ENCODE data around the gene PIK3CG.
"Not testable (repeated sequence)": the region's sequence is repeated elsewhere in the genome, so short reads cannot be mapped to it uniquely, and the experiment has no call there.

PIK3CG gene

DNA sequence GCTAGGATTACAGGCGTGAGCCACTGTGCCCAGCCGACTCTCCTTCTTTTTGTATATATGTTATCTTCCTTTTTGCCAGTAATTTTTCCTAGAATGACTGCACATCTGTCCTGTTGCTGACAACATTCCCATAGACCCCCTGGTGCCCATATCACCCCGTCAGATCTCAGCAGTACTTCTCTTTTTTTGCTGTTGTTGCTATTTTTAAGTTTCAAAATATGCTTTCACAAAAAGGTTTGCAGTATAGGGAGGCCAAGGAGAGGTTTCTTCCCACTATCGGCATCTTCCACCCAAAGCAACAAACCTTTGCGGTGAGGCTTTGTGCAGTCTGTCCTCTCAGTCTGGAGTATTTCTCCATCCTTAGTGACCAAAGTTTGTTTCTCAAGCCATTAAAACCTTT, 23.1 kb downstream of the PIK3CG start:
- DNase-seq = no peak

- no peak for DNase-seq
Measured at GRCh38 chr7:106890952-106891351, 25.9 kb downstream of the PIK3CG start.

GRCh38 chr7:106891548-106892410, 26.7 kb downstream of the PIK3CG start:
- DNase-seq = no peak

DNA sequence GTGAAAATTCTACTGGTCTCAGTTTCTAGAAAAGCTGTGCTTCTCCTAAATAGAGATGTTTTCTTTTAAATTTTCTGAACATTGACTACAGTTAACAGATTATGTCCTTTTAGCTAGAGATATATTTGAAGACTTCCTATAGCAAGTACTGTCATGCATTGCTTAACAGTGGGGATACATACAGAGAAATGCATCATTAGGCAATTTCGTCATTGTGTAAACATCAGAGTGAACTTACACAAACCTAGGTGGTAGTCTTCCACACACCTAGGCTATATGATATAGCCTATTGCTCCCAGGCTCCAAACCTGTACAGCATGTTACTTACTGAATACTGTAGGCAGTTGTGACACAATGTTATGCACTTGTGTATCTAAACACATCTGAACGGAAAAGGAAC, 28.5 kb downstream of the PIK3CG start:
- no peak for DNase-seq

DNA sequence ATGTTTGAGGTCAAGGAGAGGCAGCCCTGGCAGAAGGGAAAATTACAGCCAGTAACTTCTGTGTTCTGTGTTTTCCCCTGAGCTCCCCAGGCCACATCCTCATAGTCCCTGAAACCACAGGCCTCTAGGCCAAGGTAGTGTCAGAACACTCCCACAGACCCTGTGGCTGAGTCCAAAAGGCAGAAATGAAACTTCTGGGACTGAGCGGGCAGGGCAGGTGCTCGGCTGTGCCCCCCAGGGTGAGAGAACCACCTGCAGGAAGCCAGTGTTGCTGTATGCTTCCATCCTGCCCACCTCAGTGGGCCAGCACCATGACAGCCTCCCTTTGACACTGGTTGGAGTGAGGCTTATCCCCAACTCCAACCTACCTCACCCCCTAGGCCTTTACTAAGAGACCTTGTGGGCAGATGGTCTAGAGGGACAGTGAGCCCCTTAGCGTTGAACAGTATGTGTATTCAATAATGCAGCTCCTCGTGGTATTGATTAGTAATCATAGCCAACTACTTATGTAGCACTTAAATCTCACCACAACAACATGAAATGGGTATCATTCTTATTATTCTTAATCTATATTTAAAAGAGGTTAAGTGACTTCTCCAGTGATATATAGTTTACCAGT, 30.3 kb downstream of the PIK3CG start:
- DNase-seq = no peak

- DNase-seq = peak; percentile 72
Measured at GRCh38 chr7:106896231-106896630, 31.1 kb downstream of the PIK3CG start.

DNA sequence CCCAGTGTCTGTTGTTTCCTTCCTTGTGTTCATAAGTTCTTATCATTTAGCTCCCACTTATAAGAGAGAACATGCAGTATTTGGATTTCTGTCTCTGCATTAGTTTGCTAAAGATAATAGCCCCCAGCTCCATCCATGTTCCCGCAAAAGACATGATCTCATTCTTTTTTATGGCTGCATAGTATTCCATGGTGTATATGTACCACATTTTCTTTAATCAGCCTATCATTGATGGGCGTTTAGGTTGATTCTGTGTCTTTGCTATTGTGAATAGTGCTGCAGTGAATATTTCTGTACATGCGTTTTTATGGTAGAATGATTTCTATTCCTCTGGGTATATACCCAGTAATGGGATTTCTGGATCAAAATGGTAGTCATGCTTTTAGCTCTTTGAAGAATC, 32.5 kb downstream of the PIK3CG start:
- not testable (repeated sequence) for DNase-seq

- not testable (repeated sequence) for DNase-seq
Measured at GRCh38 chr7:106898967-106899366, 33.9 kb downstream of the PIK3CG start.

DNA sequence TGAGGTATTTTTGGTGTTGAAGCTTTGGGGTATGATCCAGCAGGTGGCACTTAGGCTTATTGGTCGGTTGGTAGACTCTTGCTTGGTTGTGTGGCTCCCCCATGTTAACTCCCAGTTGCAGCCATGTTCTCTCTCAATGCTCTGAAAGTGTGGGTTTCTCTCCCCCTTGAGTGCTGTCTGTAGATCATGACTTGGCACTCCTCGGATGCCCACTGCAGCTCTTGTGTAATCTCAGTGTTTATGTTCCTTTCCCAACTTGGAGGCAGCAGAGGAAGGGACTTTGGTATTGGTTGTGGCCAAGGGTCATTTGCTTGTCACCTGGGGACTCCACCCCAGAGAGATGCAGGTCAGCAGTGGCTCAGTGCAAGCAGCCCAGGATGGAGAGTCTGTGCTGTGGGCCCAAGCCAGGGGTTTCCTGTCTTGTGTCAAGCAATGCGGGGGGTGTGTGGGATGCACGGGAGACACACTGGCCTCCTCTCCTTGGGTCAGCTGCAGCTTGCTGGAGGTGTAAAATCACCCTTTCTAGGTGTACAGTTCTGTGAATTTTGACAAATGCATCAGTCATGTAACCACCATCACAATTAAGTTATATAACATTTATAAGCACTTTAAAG, 36.9 kb downstream of the PIK3CG start:
- DNase-seq = no peak

- no peak for DNase-seq
Measured at GRCh38 chr7:106905734-106906133, 40.7 kb downstream of the PIK3CG start.

DNA sequence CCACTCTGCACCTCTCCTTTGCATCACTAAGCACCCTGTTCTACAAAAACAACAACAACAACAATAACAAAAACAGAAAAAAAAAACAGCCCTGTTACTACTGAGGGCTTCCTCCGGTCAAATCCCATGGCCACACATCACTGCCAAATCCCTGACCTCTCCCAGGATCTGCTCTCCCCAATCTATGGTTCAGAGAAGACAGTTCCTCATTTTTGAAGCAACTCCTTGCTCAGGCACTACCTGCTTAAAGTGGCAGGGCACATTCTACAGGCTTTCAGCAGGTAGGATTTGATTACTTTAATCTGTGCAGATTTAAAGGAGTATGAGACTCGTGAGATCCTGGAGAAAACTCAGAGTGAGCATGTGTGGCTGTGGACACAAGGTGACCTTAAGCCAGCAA, 46.9 kb downstream of the PIK3CG start:
- DNase-seq = no peak

DNA sequence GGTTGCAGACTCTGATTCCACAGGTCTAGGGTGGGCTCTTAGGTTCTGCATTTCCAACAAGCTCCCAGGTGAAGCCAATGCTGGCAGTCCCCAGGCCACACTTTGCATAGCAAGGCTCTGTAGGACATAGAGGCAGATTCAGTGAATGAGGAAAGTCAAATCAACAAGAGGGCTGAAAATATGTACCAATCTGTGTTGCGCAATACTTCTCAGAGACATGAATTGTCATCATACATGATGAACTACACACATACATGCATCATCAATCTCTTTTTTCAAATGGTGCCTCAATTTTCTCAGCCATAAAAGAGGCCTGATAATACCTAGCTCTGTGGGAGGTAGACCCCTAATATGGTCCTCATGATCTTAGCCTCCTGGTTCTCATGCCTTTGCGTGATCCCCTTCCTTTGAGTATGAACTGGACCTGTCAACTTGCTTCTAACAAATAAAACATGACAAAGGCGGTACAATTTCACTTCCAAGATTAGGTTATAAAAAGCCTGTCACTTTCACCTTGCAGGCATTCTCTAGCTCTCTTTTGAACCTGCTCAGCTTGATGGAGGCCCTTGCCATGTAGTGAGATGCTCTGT, 49.0 kb downstream of the PIK3CG start:
- no peak for DNase-seq

DNA sequence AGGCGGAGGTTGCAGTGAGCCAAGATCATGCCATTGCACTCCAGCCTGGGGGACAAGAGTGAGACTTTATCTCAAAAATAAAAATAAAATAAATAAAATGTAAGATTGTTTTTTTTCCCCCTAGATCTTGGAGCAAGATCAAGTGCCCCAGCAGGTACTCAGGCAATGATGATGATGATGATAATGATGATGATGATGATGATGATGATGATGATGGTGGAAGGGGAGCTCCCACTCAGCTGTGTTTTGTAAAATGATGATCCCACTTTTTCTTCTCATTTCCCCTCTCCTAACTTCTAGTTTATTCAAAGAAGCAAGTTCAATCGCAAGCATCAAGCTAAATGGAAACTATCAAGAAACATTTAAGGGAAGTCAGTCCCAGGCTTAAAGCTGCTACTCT, 50.3 kb downstream of the PIK3CG start:
- no peak for DNase-seq

DNA sequence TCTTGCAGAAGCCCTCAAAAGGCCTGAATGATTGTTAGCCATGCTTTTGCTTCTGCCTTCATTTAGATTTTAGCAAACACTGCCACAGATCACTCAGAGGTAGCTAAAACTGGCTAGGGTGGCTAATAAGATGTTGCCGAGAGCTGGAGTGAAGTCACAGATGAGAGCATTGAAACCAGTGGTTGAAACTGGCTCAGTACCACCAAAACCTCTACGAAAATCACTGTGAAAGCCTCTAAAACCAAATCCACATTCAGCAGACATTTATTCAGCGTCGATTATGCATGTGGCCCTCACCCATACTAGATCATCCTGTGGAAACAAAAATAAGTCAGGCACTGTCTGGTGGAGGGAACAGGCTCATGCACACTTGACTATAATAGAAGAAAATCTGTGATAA, 50.8 kb downstream of the PIK3CG start:
- no peak for DNase-seq

GRCh38 chr7:106916679-106917078, 51.6 kb downstream of the PIK3CG start:
- peak; percentile 9 for DNase-seq

DNA sequence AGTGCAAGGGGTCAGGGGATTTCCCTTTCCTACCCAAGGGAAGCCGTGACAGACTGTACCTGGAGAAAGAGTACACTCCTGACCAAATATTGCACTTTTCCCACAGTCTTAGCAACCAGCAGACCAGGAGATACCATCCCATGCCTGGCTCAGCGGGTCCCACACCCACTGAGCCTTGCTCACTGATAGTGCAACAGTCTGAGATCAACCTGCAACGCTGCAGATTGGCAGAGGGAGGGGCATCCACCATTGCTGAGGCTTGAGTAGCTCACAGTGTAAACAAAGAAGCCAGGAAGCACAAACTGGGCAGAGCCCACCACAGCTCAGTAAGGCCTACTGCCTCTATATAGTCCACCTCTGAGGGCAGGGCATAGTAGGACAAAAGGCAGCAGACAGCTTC, 53.9 kb downstream of the PIK3CG start:
- no peak for DNase-seq

- not testable (repeated sequence) for DNase-seq
Measured at GRCh38 chr7:106924468-106924867, 59.4 kb downstream of the PIK3CG start.

DNA sequence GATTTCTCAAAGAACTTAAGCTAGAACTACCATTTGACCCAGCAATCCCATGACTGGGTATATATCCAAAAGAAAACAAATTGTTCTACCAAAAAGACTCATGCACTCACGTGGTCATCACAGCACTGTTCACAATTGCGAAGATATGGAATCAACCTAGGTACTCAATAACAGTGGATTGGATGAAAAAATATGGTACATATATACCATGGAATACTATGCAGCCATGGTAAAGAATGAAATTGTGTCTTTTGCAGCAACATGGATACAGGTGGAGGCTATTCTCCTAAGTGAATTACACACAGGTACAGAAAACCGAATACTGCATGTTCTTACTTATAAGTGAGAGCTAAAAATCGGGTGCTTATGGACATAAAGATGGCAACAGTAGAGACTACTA, 61.8 kb downstream of the PIK3CG start:
- no peak for DNase-seq

DNA sequence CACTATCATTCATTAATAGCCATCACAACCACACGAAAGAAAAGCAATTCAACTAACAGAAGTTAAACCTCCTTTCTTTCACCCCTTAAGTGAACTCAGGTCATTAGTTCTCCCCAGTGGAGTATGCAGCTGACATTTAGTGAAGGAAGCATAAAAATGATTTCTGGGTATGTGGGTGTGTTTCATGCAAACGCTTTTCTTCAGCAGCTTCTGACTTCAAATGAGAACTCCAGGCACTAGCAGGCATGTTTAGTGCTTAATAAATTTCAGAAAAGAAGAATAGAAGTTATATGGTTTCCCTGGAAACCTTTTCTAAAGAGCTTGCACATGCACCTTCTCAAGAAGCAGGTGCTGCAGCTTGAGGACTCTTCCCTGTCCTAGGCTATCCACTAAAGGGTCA, 62.5 kb downstream of the PIK3CG start:
- DNase-seq = no peak

- DNase-seq = not testable (repeated sequence)
Measured at GRCh38 chr7:106929616-106930015, 64.5 kb downstream of the PIK3CG start.

- DNase-seq = no peak
Measured at GRCh38 chr7:106936236-106936635, 71.2 kb downstream of the PIK3CG start.

GRCh38 chr7:106938122-106938521, 73.0 kb downstream of the PIK3CG start:
- DNase-seq = not testable (repeated sequence)

GRCh38 chr7:106938803-106939202, 73.7 kb downstream of the PIK3CG start:
- no peak for DNase-seq

All from eye (tissue), 1 donor.